Lung (tissue), 13 donors: Measurements from ENCODE around the gene MBD6. TPM values are rescaled to one million over a fixed set of nuclear protein-coding genes. Genes with fewer than 3 reads are reported as not detected.

Experiments used
- ATAC-seq: fragments of 200-7000 bp; cut with Tn5 transposase; one replicate; pipeline ENCODE4 v1.9.1; 2020; ENCODE audit warnings: moderate number of reproducible peaks; ENCODE audit not compliant: insufficient read depth, low FRiP score
- DNase-seq, 3 donors: peaks; one replicate each; pipeline ENCODE4 v3.0.0-alpha.2; 2013 to 2017
- H3K27ac ChIP-seq, 2 donors: one replicate each; pipeline ENCODE4 v1.5.1; 2013; ENCODE audit warnings: mild to moderate bottlenecking in 2 of 2, moderate library complexity in 2 of 2, control low read depth in 1 of 2, inconsistent platforms in 1 of 2, low read depth in 1 of 2, low read length in 1 of 2
- H3K27me3 ChIP-seq, 3 donors: one replicate each; pipeline ENCODE4 v1.5.1; 2013; ENCODE audit warnings: low read length in 2 of 3; ENCODE audit not compliant: control insufficient read depth in 3 of 3, insufficient read depth in 3 of 3
- H3K36me3 ChIP-seq, 4 donors: one replicate each; pipeline ENCODE4 v1.5.1; 2013; ENCODE audit warnings: low read length in 4 of 4, mild to moderate bottlenecking in 1 of 4, moderate library complexity in 1 of 4; ENCODE audit not compliant: control insufficient read depth in 4 of 4, insufficient read depth in 4 of 4
- H3K4me1 ChIP-seq, 5 donors: one replicate each; pipeline ENCODE4 v1.5.1; 2013; ENCODE audit warnings: low read length in 5 of 5, mild to moderate bottlenecking in 2 of 5, moderate library complexity in 1 of 5; ENCODE audit not compliant: control insufficient read depth in 5 of 5, insufficient read depth in 5 of 5
- H3K4me3 ChIP-seq: one replicate; pipeline ENCODE4 v1.5.1; 2013; ENCODE audit warnings: mild to moderate bottlenecking, control low read depth, moderate library complexity
- H3K9ac ChIP-seq, 2 donors: one replicate each; pipeline ENCODE4 v1.5.1; 2013; ENCODE audit warnings: low read length in 2 of 2, control low read depth in 1 of 2; ENCODE audit not compliant: insufficient read depth in 1 of 2
- H3K9me3 ChIP-seq, 4 donors: one replicate each; pipeline ENCODE4 v1.5.1; 2013; ENCODE audit warnings: low read length in 3 of 4, mild to moderate bottlenecking in 1 of 4, moderate library complexity in 1 of 4; ENCODE audit not compliant: control insufficient read depth in 4 of 4, insufficient read depth in 3 of 4
- WGBS, 2 donors: extraction: QIAGEN DNeasy Blood & Tissue Kit; methylation state at CpG; one replicate each; pipeline ENCODE4 v1.1.7; 2013; 5-methylcytosine and 5-hydroxymethylcytosine counted together
- polyA plus RNA-seq, 2 donors: library from polyadenylated mRNA; stranded (reverse); fragments of 200-250 nt; gene quantifications; one replicate each; pipeline ENCODE4 v1.2.1, GENCODE V29; 2013
- small RNA-seq: library from RNA; depleted of rRNA; stranded (forward); fragments of <200 nt; gene quantifications from one replicate; pipeline ENCODE3, GENCODE V24; 2014; ENCODE audit warnings: low replicate concordance
- total RNA-seq, 2 donors: library from RNA; depleted of rRNA in 1 of 2; stranded (reverse); fragments of >200 nt in 1 of 2; gene quantifications; one replicate each; pipeline ENCODE4 v1.2.1, GENCODE V29; 2014 to 2021
- TF ChIP-seq, protein P1 (sequence below): IDR thresholded peaks from 2 replicates; pipeline ENCODE4 v1.5.1; 2012; ENCODE audit warnings: mild to moderate bottlenecking; ENCODE audit errors: control extremely low read depth, extremely low read depth
- donor health status: control.
- donor health status: control.
- donor health status: Bipolar disorder and iron deficiency.
- donor health status: healthy.
- donor health status: DM: yes; HTN: yes; CAD: no.

MBD6 gene
- total and polyA plus RNA-seq, 4 donors, result 26.0 to 132 (median 39.6) TPM

DNA sequence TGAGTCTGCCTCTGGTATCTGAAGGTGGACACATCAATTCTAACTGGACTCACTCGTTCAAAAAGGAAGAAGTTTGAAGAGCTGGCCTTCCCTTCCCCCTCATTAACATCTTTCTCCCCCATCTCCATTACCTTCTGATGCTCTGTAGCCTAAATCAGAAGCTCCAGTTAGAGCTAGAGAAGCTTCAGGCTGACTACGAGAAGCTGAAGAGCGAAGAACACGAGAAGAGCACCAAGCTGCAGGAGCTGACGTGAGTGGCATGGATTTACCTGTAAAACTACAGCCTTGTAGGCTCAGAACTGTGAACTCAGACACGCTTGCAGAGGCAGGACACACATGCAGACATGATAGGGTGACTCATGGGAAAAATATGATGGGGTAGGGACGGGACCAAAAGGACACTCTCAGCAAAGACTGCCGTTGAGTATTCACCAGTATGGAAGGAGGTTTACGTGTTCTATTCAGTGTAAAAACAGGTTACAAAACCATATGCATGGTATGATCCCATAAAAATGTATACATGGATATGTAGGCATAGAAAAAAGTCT is 54.1 kb downstream of the MBD6 start:
- H3K9ac ChIP-seq, result no peak overlapping the region
- no peaks in the 10 kb centered on the region for H3K4me1 ChIP-seq
- no peak overlapping the region for H3K27ac ChIP-seq
- no peaks in the 10 kb centered on the region for H3K9me3 ChIP-seq
- no peak for DNase-seq
- H3K36me3 ChIP-seq, result no peaks in the 10 kb centered on the region
- TF ChIP-seq, protein P1, sequence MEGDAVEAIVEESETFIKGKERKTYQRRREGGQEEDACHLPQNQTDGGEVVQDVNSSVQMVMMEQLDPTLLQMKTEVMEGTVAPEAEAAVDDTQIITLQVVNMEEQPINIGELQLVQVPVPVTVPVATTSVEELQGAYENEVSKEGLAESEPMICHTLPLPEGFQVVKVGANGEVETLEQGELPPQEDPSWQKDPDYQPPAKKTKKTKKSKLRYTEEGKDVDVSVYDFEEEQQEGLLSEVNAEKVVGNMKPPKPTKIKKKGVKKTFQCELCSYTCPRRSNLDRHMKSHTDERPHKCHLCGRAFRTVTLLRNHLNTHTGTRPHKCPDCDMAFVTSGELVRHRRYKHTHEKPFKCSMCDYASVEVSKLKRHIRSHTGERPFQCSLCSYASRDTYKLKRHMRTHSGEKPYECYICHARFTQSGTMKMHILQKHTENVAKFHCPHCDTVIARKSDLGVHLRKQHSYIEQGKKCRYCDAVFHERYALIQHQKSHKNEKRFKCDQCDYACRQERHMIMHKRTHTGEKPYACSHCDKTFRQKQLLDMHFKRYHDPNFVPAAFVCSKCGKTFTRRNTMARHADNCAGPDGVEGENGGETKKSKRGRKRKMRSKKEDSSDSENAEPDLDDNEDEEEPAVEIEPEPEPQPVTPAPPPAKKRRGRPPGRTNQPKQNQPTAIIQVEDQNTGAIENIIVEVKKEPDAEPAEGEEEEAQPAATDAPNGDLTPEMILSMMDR, result no peak
- H3K4me3 ChIP-seq, result no peak overlapping the region
- ATAC-seq, result no peak
- no peaks in the 10 kb centered on the region for H3K27me3 ChIP-seq
- 78 to 94% methylated on average over 9 of the region's 9 CpGs for WGBS, 2 donors

DNA sequence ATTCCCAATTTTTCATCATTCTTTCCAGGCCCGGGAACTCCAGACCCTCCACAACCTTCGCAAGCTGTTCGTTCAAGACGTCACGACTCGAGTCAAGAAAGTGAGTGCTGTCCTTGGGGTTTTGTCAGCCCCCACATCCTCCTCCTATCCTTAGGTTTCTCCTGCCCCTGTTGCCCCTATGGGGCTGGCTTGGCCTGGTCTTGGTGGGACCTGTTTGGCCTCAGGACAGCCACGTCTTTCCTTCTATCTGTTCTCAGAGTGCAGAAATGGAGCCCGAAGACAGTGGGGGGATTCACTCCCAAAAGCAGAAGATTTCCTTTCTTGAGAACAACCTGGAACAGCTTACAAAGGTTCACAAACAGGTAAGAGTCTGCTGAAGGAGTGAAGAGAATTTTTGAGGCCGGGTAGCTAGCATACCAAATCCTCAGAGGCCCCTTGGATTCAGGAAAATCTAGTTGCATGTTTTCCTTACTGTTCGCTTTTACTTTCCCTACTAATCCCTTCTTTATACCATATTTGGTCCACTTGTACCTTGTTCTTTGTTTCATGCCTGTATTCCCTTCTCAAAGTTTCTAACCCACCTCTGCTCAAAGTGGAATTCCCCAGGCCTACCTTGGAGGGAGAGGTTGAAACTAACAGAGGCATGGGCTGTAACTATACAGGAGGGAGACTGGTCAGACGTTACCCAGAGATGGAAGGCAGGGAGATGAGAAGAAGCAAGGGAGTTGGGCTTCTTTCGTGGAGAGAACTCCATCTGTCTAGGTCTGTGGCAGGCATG is 55.5 kb downstream of the MBD6 start:
- 88 to 94% methylated on average over 12 of the region's 12 CpGs for WGBS, 2 donors
- Histone ChIP-seq H3K27ac (no peak overlapping the region), H3K9me3 (no peaks in the 10 kb centered on the region), H3K27me3 (no peaks in the 10 kb centered on the region), H3K36me3 (no peaks in the 10 kb centered on the region), H3K4me1 (no peaks in the 10 kb centered on the region), H3K4me3 (no peak overlapping the region), H3K9ac (no peak overlapping the region)
- ATAC-seq (no peak), DNase-seq (no peak)
- TF ChIP-seq, protein P1, result no peak

DNA sequence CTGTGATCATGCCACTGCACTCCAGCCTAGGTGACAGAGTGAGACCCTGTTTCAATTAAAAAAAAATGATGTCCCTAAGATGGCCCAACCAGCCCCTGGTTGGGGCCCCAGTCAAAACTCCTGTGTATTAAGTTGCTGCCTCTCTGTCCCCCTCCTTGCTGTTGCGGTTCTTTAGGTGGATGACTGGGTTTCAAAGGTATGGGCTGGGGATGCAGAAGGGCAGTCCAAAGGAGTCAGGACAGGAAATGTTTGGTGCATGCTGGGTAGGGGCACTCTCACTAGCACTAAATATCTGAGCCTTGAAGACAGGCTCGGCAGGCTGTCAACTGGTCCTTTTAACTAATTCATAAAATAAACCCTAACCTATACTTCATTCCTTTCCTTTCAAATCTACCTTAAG is 56.4 kb downstream of the MBD6 start:
- Histone ChIP-seq H3K4me3 (no peak overlapping the region), H3K27me3 (no peaks in the 10 kb centered on the region), H3K27ac (no peak overlapping the region), H3K9ac (no peak overlapping the region), H3K4me1 (no peaks in the 10 kb centered on the region), H3K9me3 (no peaks in the 10 kb centered on the region), H3K36me3 (no peaks in the 10 kb centered on the region)
- DNase-seq (no peak), ATAC-seq (no peak)
- TF ChIP-seq, protein P1, result no peak
- 82 to 95% methylated on average over 2 of the region's 2 CpGs for WGBS, 2 donors

Small RNAs within 50 kb of the gene (small RNA-seq; reads per million reads assigned to genes)
- not detected for gene MIR616

Other genes starting within 250 kb of the MBD6 start
- gene R3HDM2, start 91.8 kb upstream of the MBD6 start, total RNA-seq, result 10 to 100 TPM; 41.9 to 60.7 TPM
- gene R3HDM2, start 91.8 kb upstream of the MBD6 start, polyA plus RNA-seq, result 10 to 100 TPM; 18.1 to 19.4 TPM
- gene INHBC, start 88.0 kb upstream of the MBD6 start, total RNA-seq, result not detected
- gene INHBC, start 88.0 kb upstream of the MBD6 start, polyA plus RNA-seq, result under 1 TPM in 1 of 2 donors, not detected in 1; 0.02 TPM
- under 1 TPM in 1 of 2 donors, not detected in 1; 0.12 TPM for gene INHBE, start 67.5 kb upstream of the MBD6 start, total RNA-seq
- gene INHBE, start 67.5 kb upstream of the MBD6 start, polyA plus RNA-seq, result not detected
- 1 to 10 TPM; 2.4 to 5.7 TPM for gene GLI1, start 63.0 kb upstream of the MBD6 start, total RNA-seq
- 1 to 10 TPM in 1 of 2 donors, under 1 TPM in 1; 0.74 to 1.7 TPM for gene GLI1, start 63.0 kb upstream of the MBD6 start, polyA plus RNA-seq
- 10 to 100 TPM; 14.7 to 40.0 TPM for gene ARHGAP9, start 43.0 kb upstream of the MBD6 start, total RNA-seq
- gene ARHGAP9, start 43.0 kb upstream of the MBD6 start, polyA plus RNA-seq, result 10 to 100 TPM; 26.2 to 62.1 TPM
- gene MARS1, start 34.8 kb upstream of the MBD6 start, total RNA-seq, result 100 to 1,000 TPM in 1 of 2 donors, 10 to 100 TPM in 1; 55.9 to 213 TPM
- 100 to 1,000 TPM in 1 of 2 donors, 10 to 100 TPM in 1; 95.0 to 156 TPM for gene MARS1, start 34.8 kb upstream of the MBD6 start, polyA plus RNA-seq
- 10 to 100 TPM; 31.0 to 34.7 TPM for gene DDIT3, start 2.3 kb upstream of the MBD6 start, total RNA-seq
- 10 to 100 TPM; 68.1 to 74.7 TPM for gene DDIT3, start 2.3 kb upstream of the MBD6 start, polyA plus RNA-seq
- gene DCTN2, start 24.4 kb downstream of the MBD6 start, total RNA-seq, result 10 to 100 TPM; 78.3 to 90.1 TPM
- gene DCTN2, start 24.4 kb downstream of the MBD6 start, polyA plus RNA-seq, result 100 to 1,000 TPM in 1 of 2 donors, 10 to 100 TPM in 1; 60.0 to 110 TPM
- under 1 TPM; 0.21 to 0.34 TPM for gene KIF5A, start 27.2 kb downstream of the MBD6 start, total RNA-seq
- under 1 TPM; 0.05 to 0.06 TPM for gene KIF5A, start 27.2 kb downstream of the MBD6 start, polyA plus RNA-seq
- 10 to 100 TPM; 19.3 to 42.2 TPM for gene PIP4K2C, start 68.4 kb downstream of the MBD6 start, total RNA-seq
- gene PIP4K2C, start 68.4 kb downstream of the MBD6 start, polyA plus RNA-seq, result 10 to 100 TPM; 13.7 to 22.3 TPM
- 10 to 100 TPM; 26.6 to 40.1 TPM for gene DTX3, start 82.0 kb downstream of the MBD6 start, total RNA-seq
- 10 to 100 TPM; 13.9 to 23.2 TPM for gene DTX3, start 82.0 kb downstream of the MBD6 start, polyA plus RNA-seq
- 10 to 100 TPM; 12.3 to 23.0 TPM for gene ARHGEF25, start 88.6 kb downstream of the MBD6 start, total RNA-seq
- gene ARHGEF25, start 88.6 kb downstream of the MBD6 start, polyA plus RNA-seq, result 10 to 100 TPM in 1 of 2 donors, 1 to 10 TPM in 1; 7.8 to 10.4 TPM
- 1 to 10 TPM in 1 of 2 donors, under 1 TPM in 1; 0.51 to 2.5 TPM for gene B4GALNT1, start 110.4 kb downstream of the MBD6 start, total RNA-seq
- gene B4GALNT1, start 110.4 kb downstream of the MBD6 start, polyA plus RNA-seq, result under 1 TPM; 0.53 to 0.93 TPM
- 100 to 1,000 TPM; 174 to 324 TPM for gene OS9, start 171.3 kb downstream of the MBD6 start, total RNA-seq
- 100 to 1,000 TPM; 144 to 356 TPM for gene OS9, start 171.3 kb downstream of the MBD6 start, polyA plus RNA-seq
- gene AGAP2, start 215.9 kb downstream of the MBD6 start, total RNA-seq, result 1 to 10 TPM; 1.5 to 4.8 TPM
- gene AGAP2, start 215.9 kb downstream of the MBD6 start, polyA plus RNA-seq, result 1 to 10 TPM; 1.4 to 4.4 TPM
- 10 to 100 TPM; 37.4 to 61.1 TPM for gene TSPAN31, start 222.2 kb downstream of the MBD6 start, total RNA-seq
- gene TSPAN31, start 222.2 kb downstream of the MBD6 start, polyA plus RNA-seq, result 10 to 100 TPM; 32.4 to 54.9 TPM
- 100 to 1,000 TPM in 1 of 2 donors, 10 to 100 TPM in 1; 69.7 to 105 TPM for gene CDK4, start 229.5 kb downstream of the MBD6 start, total RNA-seq
- gene CDK4, start 229.5 kb downstream of the MBD6 start, polyA plus RNA-seq, result 100 to 1,000 TPM in 1 of 2 donors, 10 to 100 TPM in 1; 75.1 to 115 TPM
- 10 to 100 TPM; 12.1 to 23.2 TPM for gene MARCHF9, start 232.3 kb downstream of the MBD6 start, total RNA-seq
- 10 to 100 TPM; 13.7 to 31.1 TPM for gene MARCHF9, start 232.3 kb downstream of the MBD6 start, polyA plus RNA-seq
- 1 to 10 TPM; 2.9 to 4.3 TPM for gene CYP27B1, start 244.3 kb downstream of the MBD6 start, total RNA-seq
- gene CYP27B1, start 244.3 kb downstream of the MBD6 start, polyA plus RNA-seq, result 1 to 10 TPM; 1.7 to 5.8 TPM
- 10 to 100 TPM in 1 of 2 donors, 1 to 10 TPM in 1; 2.8 to 29.5 TPM for gene METTL1, start 249.3 kb downstream of the MBD6 start, total RNA-seq
- gene METTL1, start 249.3 kb downstream of the MBD6 start, polyA plus RNA-seq, result 10 to 100 TPM; 33.7 to 35.5 TPM
- gene EEF1AKMT3, start 249.8 kb downstream of the MBD6 start, total RNA-seq, result 10 to 100 TPM in 1 of 2 donors, 1 to 10 TPM in 1; 7.6 to 11.5 TPM
- 1 to 10 TPM; 3.6 to 4.2 TPM for gene EEF1AKMT3, start 249.8 kb downstream of the MBD6 start, polyA plus RNA-seq